Mesenchymal stem cell (in vitro differentiated cells and primary cell): ENCODE results near the gene PATE2. TPM values are rescaled to one million over a fixed set of nuclear protein-coding genes. Genes with fewer than 3 reads are reported as not detected.

ENCODE experiments used
- DNase-seq: peaks from one replicate; pipeline ENCODE4 v3.0.0-alpha.2; 2013
- H2AFZ ChIP-seq: one replicate; pipeline ENCODE4 v1.6.1; 2013; ENCODE audit warnings: low read depth, mild to moderate bottlenecking, control low read depth, inconsistent platforms, low read length, moderate library complexity
- H2AK5ac ChIP-seq: 2 replicates; pipeline ENCODE4 v1.6.1; 2013; ENCODE audit warnings: low read length, moderate library complexity, mild to moderate bottlenecking, inconsistent platforms; ENCODE audit not compliant: severe bottlenecking
- H2BK120ac ChIP-seq: one replicate; pipeline ENCODE4 v1.6.1; 2013; ENCODE audit warnings: low read depth, mild to moderate bottlenecking, inconsistent platforms, low read length, moderate library complexity
- H2BK12ac ChIP-seq, 2 experiments: one replicate each; pipeline ENCODE4 v1.6.1; 2013; ENCODE audit warnings: inconsistent platforms in 2 of 2, low read length in 2 of 2, mild to moderate bottlenecking in 2 of 2, moderate library complexity in 2 of 2, control low read depth in 1 of 2
- H2BK15ac ChIP-seq: one replicate; pipeline ENCODE4 v1.6.1; 2013; ENCODE audit warnings: mild to moderate bottlenecking, low read depth, inconsistent platforms; ENCODE audit not compliant: poor library complexity, severe bottlenecking
- H2BK5ac ChIP-seq: 2 replicates; pipeline ENCODE4 v1.6.1; 2013; ENCODE audit warnings: low read depth, mild to moderate bottlenecking, low read length, control low read depth, inconsistent platforms; ENCODE audit not compliant: poor library complexity, severe bottlenecking
- H3K14ac ChIP-seq, 2 experiments: one replicate each; pipeline ENCODE4 v1.6.1; 2013; ENCODE audit warnings: inconsistent platforms in 2 of 2, low read length in 2 of 2, control low read depth in 1 of 2, mild to moderate bottlenecking in 1 of 2, moderate library complexity in 1 of 2
- H3K18ac ChIP-seq, 2 experiments: one replicate each; pipeline ENCODE4 v1.6.1; 2013; ENCODE audit warnings: inconsistent platforms in 2 of 2, low read length in 2 of 2, control low read depth in 1 of 2, low read depth in 1 of 2, mild to moderate bottlenecking in 1 of 2
- H3K23ac ChIP-seq, 2 experiments: one replicate each; pipeline ENCODE4 v1.6.1; 2013; ENCODE audit warnings: inconsistent platforms in 2 of 2, low read length in 2 of 2, mild to moderate bottlenecking in 2 of 2, moderate library complexity in 2 of 2, control low read depth in 1 of 2
- H3K27ac ChIP-seq: 2 replicates; pipeline ENCODE4 v1.5.1; 2013; ENCODE audit warnings: mild to moderate bottlenecking, moderate library complexity, low read length, control low read depth, inconsistent platforms; ENCODE audit not compliant: poor library complexity, severe bottlenecking
- H3K27me3 ChIP-seq, 2 experiments: 2 replicates each; pipeline versions ENCODE4 v1.6.1 to v1.7.0; 2013; ENCODE audit warnings: low read length in 2 of 2, mild to moderate bottlenecking in 2 of 2, moderate library complexity in 2 of 2, control low read depth in 1 of 2, inconsistent platforms in 1 of 2; ENCODE audit not compliant: control insufficient read depth in 1 of 2, insufficient read depth in 1 of 2
- H3K36me3 ChIP-seq, 2 experiments: 2 replicates each; pipeline versions ENCODE4 v1.6.1 to v1.7.0; 2013; ENCODE audit warnings: low read length in 2 of 2, control low read depth in 1 of 2, inconsistent platforms in 1 of 2, low read depth in 1 of 2, mild to moderate bottlenecking in 1 of 2; ENCODE audit not compliant: insufficient read depth in 2 of 2, control insufficient read depth in 1 of 2
- H3K4ac ChIP-seq, 2 experiments: one replicate each; pipeline ENCODE4 v1.6.1; 2013; ENCODE audit warnings: inconsistent platforms in 2 of 2, low read length in 2 of 2, mild to moderate bottlenecking in 2 of 2, moderate library complexity in 2 of 2, control low read depth in 1 of 2, low read depth in 1 of 2
- H3K4me1 ChIP-seq: 2 replicates; pipeline ENCODE4 v1.6.1; 2013; ENCODE audit warnings: low read depth, low read length, control low read depth; ENCODE audit not compliant: control insufficient read depth, insufficient read depth
- H3K4me2 ChIP-seq: 2 replicates; pipeline ENCODE4 v1.6.1; 2013; ENCODE audit warnings: low read length, mild to moderate bottlenecking, inconsistent platforms; ENCODE audit not compliant: poor library complexity, severe bottlenecking
- H3K4me3 ChIP-seq, 2 experiments: 2 replicates each; pipeline versions ENCODE4 v1.5.1 to v1.7.0; 2013; ENCODE audit warnings: low read length in 2 of 2, mild to moderate bottlenecking in 2 of 2, control low read depth in 1 of 2, low read depth in 1 of 2; ENCODE audit not compliant: insufficient read depth in 1 of 2
- H3K79me1 ChIP-seq: replicated peaks from 2 replicates; pipeline ENCODE4 v1.6.1; 2013; ENCODE audit warnings: mild to moderate bottlenecking, control low read depth, low read length, inconsistent platforms; ENCODE audit not compliant: poor library complexity, severe bottlenecking
- H3K9ac ChIP-seq: 2 replicates; pipeline ENCODE4 v1.7.0; 2013; ENCODE audit warnings: mild to moderate bottlenecking, low read length, moderate library complexity
- H3K9me3 ChIP-seq: 2 replicates; pipeline ENCODE4 v1.7.0; 2013; ENCODE audit warnings: mild to moderate bottlenecking, low read length; ENCODE audit not compliant: control insufficient read depth
- H4K8ac ChIP-seq: one replicate; pipeline ENCODE4 v1.6.1; 2013; ENCODE audit warnings: inconsistent platforms, mild to moderate bottlenecking, low read length, moderate library complexity
- H4K91ac ChIP-seq: one replicate; pipeline ENCODE4 v1.6.1; 2013; ENCODE audit warnings: mild to moderate bottlenecking, low read length, inconsistent platforms
- WGBS: methylation state at CpG from one replicate; pipeline ENCODE4 v1.1.7; 2013; ENCODE audit warnings: mixed read lengths; 5-methylcytosine and 5-hydroxymethylcytosine counted together
- polyA plus RNA-seq, 2 experiments: library from polyadenylated mRNA; stranded (reverse); fragments of 200-250 nt; gene quantifications; one replicate each; pipeline ENCODE4 v1.2.3, GENCODE V29; 2013

Gene PATE2
- not detected for polyA plus RNA-seq (2013, experiment 1 of 2)
- not detected for polyA plus RNA-seq (2013, experiment 2 of 2)

- H3K4ac ChIP-seq: no peak within 1 kb of the TSS
- H2BK5ac ChIP-seq: no peak within 1 kb of the TSS
- no peak within 1 kb of the TSS for H3K9ac ChIP-seq
- no peaks in the 10 kb centered on the region for H3K9me3 ChIP-seq
- H4K8ac ChIP-seq: no peak within 1 kb of the TSS
- no peak within 1 kb of the TSS for H3K4me3 ChIP-seq
- H3K14ac ChIP-seq: no peak within 1 kb of the TSS
- no peak within 1 kb of the TSS for H2BK120ac ChIP-seq
- no peak within 1 kb of the TSS for H3K18ac ChIP-seq
- H3K4me2 ChIP-seq: no peak within 1 kb of the TSS
- H3K36me3 ChIP-seq: no peaks in the 10 kb centered on the region
- DNase-seq: no peak
- no peak within 1 kb of the TSS for H4K91ac ChIP-seq
- H3K79me1 ChIP-seq: no peaks in the 10 kb centered on the region
- no peak within 1 kb of the TSS for H2AK5ac ChIP-seq
- H2BK15ac ChIP-seq: no peak within 1 kb of the TSS
- peaks cover 0 to 7% of the 10 kb centered on the region in 2 experiments for H3K27me3 ChIP-seq
- no peak within 1 kb of the TSS for H3K23ac ChIP-seq
- no peak within 1 kb of the TSS for H2BK12ac ChIP-seq
- no peaks in the 10 kb centered on the region for H3K4me1 ChIP-seq
- H2AFZ ChIP-seq: no peak within 1 kb of the TSS
- H3K27ac ChIP-seq: no peak within 1 kb of the TSS
Measured at GRCh38 chr11:125778728-125779127, at the start of gene PATE2. Gene PATE2, minus strand, starts transcription at chr11:125778828. Its CDS starts 55 bp downstream, at chr11:125778773.

GRCh38 chr11:125807909-125808308 lies 29.3 kb upstream of the PATE2 start:
- no peak overlapping the region for H3K9ac ChIP-seq
- H3K36me3 ChIP-seq: no peaks in the 10 kb centered on the region
- no peak overlapping the region for H3K18ac ChIP-seq
- H2AK5ac ChIP-seq: no peak overlapping the region
- H3K4me2 ChIP-seq: no peak overlapping the region
- H2BK120ac ChIP-seq: no peak overlapping the region
- H4K8ac ChIP-seq: no peak overlapping the region
- H2BK12ac ChIP-seq: no peak overlapping the region
- H3K4me1 ChIP-seq: no peaks in the 10 kb centered on the region
- DNase-seq: no peak
- H3K23ac ChIP-seq: no peak overlapping the region
- no peaks in the 10 kb centered on the region for H3K27me3 ChIP-seq
- H3K14ac ChIP-seq: no peak overlapping the region
- no peak overlapping the region for H3K27ac ChIP-seq
- H3K79me1 ChIP-seq: no peaks in the 10 kb centered on the region
- 100% methylated on average over 1 of the region's 1 CpG for WGBS
- H3K9me3 ChIP-seq: peaks cover 32% of the 10 kb centered on the region
- no peak overlapping the region for H2BK15ac ChIP-seq
- H2BK5ac ChIP-seq: no peak overlapping the region
- no peak overlapping the region for H3K4ac ChIP-seq
- no peak overlapping the region for H3K4me3 ChIP-seq
- no peak overlapping the region for H4K91ac ChIP-seq
- H2AFZ ChIP-seq: no peak overlapping the region

- no peaks in the 10 kb centered on the region for H3K36me3 ChIP-seq
- H2BK120ac ChIP-seq: no peak overlapping the region
- no peak overlapping the region for H2AK5ac ChIP-seq
- H3K14ac ChIP-seq: no peak overlapping the region
- no peak overlapping the region for H2AFZ ChIP-seq
- no peak overlapping the region for H4K8ac ChIP-seq
- H3K4ac ChIP-seq: no peak overlapping the region
- no peak overlapping the region for H4K91ac ChIP-seq
- no peak overlapping the region for H2BK15ac ChIP-seq
- H3K79me1 ChIP-seq: no peaks in the 10 kb centered on the region
- no peak overlapping the region for H3K18ac ChIP-seq
- H3K9me3 ChIP-seq: peaks cover 51% of the 10 kb centered on the region
- no peak overlapping the region for H2BK12ac ChIP-seq
- H3K27me3 ChIP-seq: no peaks in the 10 kb centered on the region
- H3K4me3 ChIP-seq: no peak overlapping the region
- no peak overlapping the region for H3K23ac ChIP-seq
- H2BK5ac ChIP-seq: no peak overlapping the region
- H3K9ac ChIP-seq: no peak overlapping the region
- H3K4me1 ChIP-seq: no peaks in the 10 kb centered on the region
- DNase-seq: no peak
- 20% methylated on average over 1 of the region's 1 CpG for WGBS
- H3K27ac ChIP-seq: no peak overlapping the region
- no peak overlapping the region for H3K4me2 ChIP-seq
Measured at GRCh38 chr11:125802387-125802786, 23.8 kb upstream of the PATE2 start.

DNA sequence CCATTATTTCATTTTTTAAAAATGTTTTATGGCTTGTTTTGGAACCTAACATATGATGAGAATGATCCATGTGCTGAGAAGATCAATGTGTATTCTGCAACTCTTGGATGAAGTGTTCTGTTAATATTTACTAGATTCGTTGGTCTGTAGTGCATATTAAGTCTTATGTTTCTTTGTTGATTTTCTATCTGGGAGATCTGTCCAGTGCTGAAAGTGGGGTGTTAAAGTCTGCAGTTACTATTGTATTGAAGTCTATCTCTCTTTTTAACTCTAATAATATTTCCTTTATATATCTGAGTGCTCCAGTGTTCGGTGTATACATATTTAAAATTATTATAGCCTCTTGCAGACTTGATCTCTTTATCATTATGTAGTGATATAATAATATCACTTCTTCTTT lies 21.2 kb upstream of the PATE2 start:
- no peak overlapping the region for H4K91ac ChIP-seq
- no peak overlapping the region for H3K18ac ChIP-seq
- H2AK5ac ChIP-seq: no peak overlapping the region
- no peak overlapping the region for H3K14ac ChIP-seq
- no peak overlapping the region for H3K23ac ChIP-seq
- 20% methylated on average over 1 of the region's 2 CpGs for WGBS
- no peaks in the 10 kb centered on the region for H3K79me1 ChIP-seq
- H3K4me2 ChIP-seq: no peak overlapping the region
- no peak overlapping the region for H3K9ac ChIP-seq
- H3K4me3 ChIP-seq: no peak overlapping the region
- no peak overlapping the region for H4K8ac ChIP-seq
- H3K27ac ChIP-seq: no peak overlapping the region
- H2AFZ ChIP-seq: no peak overlapping the region
- no peaks in the 10 kb centered on the region for H3K36me3 ChIP-seq
- no peak overlapping the region for H2BK15ac ChIP-seq
- H3K4me1 ChIP-seq: no peaks in the 10 kb centered on the region
- no peak overlapping the region for H2BK120ac ChIP-seq
- H3K4ac ChIP-seq: no peak overlapping the region
- no peak overlapping the region for H2BK12ac ChIP-seq
- H2BK5ac ChIP-seq: no peak overlapping the region
- H3K27me3 ChIP-seq: no peaks in the 10 kb centered on the region
- peaks cover 67% of the 10 kb centered on the region for H3K9me3 ChIP-seq
- DNase-seq: no peak
